ENCODE results near the gene XRCC1.
"Not testable (repeated sequence)": the region's sequence is repeated elsewhere in the genome, so short reads cannot be mapped to it uniquely, and the experiment has no call there.

Gene XRCC1

GRCh38 chr19:43594081-43594697 lies 18.9 kb upstream of the XRCC1 start:
- Histone ChIP-seq H3K27me3 (replicated peaks; ENCODE audit: control insufficient read depth, insufficient read depth, low read length) (no peaks in the 10 kb centered on the region), H3K4me3 (replicated peaks; ENCODE audit: low read depth, low read length) (peak overlapping the region; percentile 93), H3K36me3 (ENCODE audit: control insufficient read depth, insufficient read depth, low read length) (peaks cover 19% of the 10 kb centered on the region)
- no peak for TF ChIP-seq CTCF (IDR thresholded peaks at IDR 0.05; ENCODE audit: insufficient read depth, low read length, poor library complexity, severe bottlenecking)
- DNase-seq (ENCODE audit: extremely low read depth, insufficient read length): no peak

- no peak for TF ChIP-seq CTCF (IDR thresholded peaks at IDR 0.05; ENCODE audit: insufficient read depth, low read length, poor library complexity, severe bottlenecking)
- H3K36me3 ChIP-seq (ENCODE audit: control insufficient read depth, insufficient read depth, low read length): peaks cover 12% of the 10 kb centered on the region
Measured at GRCh38 chr19:43592800-43593350, 17.5 kb upstream of the XRCC1 start.

GRCh38 chr19:43591904-43592772 lies 16.8 kb upstream of the XRCC1 start:
- DNase-seq (ENCODE audit: extremely low read depth, insufficient read length): no peak
- H3K4me3 ChIP-seq (replicated peaks; ENCODE audit: low read depth, low read length): no peak overlapping the region
- no peak for TF ChIP-seq CTCF (IDR thresholded peaks at IDR 0.05; ENCODE audit: insufficient read depth, low read length, poor library complexity, severe bottlenecking)

More at GRCh38 chr19:43592800-43593350, 17.5 kb upstream of the XRCC1 start:
- DNase-seq (ENCODE audit: extremely low read depth, insufficient read length): no peak
- H3K4me3 ChIP-seq (replicated peaks; ENCODE audit: low read depth, low read length): no peak overlapping the region
- H3K27me3 ChIP-seq (replicated peaks; ENCODE audit: control insufficient read depth, insufficient read depth, low read length): no peaks in the 10 kb centered on the region

GRCh38 chr19:43589678-43590077 lies 14.4 kb upstream of the XRCC1 start:
- no peak for DNase-seq (ENCODE audit: extremely low read depth, insufficient read length)
- Histone ChIP-seq H3K27me3 (replicated peaks; ENCODE audit: control insufficient read depth, insufficient read depth, low read length) (no peaks in the 10 kb centered on the region), H3K4me3 (replicated peaks; ENCODE audit: low read depth, low read length) (no peak overlapping the region), H3K36me3 (ENCODE audit: control insufficient read depth, insufficient read depth, low read length) (peaks cover 15% of the 10 kb centered on the region)
- no peak for TF ChIP-seq CTCF (IDR thresholded peaks at IDR 0.05; ENCODE audit: insufficient read depth, low read length, poor library complexity, severe bottlenecking)

More at GRCh38 chr19:43591904-43592772, 16.8 kb upstream of the XRCC1 start:
- no peaks in the 10 kb centered on the region for H3K27me3 ChIP-seq (replicated peaks; ENCODE audit: control insufficient read depth, insufficient read depth, low read length)
- peaks cover 12% of the 10 kb centered on the region for H3K36me3 ChIP-seq (ENCODE audit: control insufficient read depth, insufficient read depth, low read length)

- peaks cover 15% of the 10 kb centered on the region for H3K36me3 ChIP-seq (ENCODE audit: control insufficient read depth, insufficient read depth, low read length)
- no peak for DNase-seq (ENCODE audit: extremely low read depth, insufficient read length)
- TF ChIP-seq CTCF (IDR thresholded peaks at IDR 0.05; ENCODE audit: insufficient read depth, low read length, poor library complexity, severe bottlenecking): no peak
- no peaks in the 10 kb centered on the region for H3K27me3 ChIP-seq (replicated peaks; ENCODE audit: control insufficient read depth, insufficient read depth, low read length)
- H3K4me3 ChIP-seq (replicated peaks; ENCODE audit: low read depth, low read length): no peak overlapping the region
Measured at GRCh38 chr19:43589277-43589676, 13.9 kb upstream of the XRCC1 start.

- not testable (repeated sequence) for H3K4me3 ChIP-seq (replicated peaks; ENCODE audit: low read depth, low read length); H3K27me3 ChIP-seq (replicated peaks; ENCODE audit: control insufficient read depth, insufficient read depth, low read length); DNase-seq (ENCODE audit: extremely low read depth, insufficient read length); H3K36me3 ChIP-seq (ENCODE audit: control insufficient read depth, insufficient read depth, low read length)
Measured at GRCh38 chr19:43587029-43587428, 11.7 kb upstream of the XRCC1 start.
